TTC549 (cell line): Measurements from ENCODE around the gene LMX1A.

ENCODE experiments used
- FAIRE-seq: peaks from 2 replicates; lab custom pipeline; 2012; peaks lifted over from hg19 to GRCh38; lab: Jason Lieb, UNC

LMX1A gene

DNA sequence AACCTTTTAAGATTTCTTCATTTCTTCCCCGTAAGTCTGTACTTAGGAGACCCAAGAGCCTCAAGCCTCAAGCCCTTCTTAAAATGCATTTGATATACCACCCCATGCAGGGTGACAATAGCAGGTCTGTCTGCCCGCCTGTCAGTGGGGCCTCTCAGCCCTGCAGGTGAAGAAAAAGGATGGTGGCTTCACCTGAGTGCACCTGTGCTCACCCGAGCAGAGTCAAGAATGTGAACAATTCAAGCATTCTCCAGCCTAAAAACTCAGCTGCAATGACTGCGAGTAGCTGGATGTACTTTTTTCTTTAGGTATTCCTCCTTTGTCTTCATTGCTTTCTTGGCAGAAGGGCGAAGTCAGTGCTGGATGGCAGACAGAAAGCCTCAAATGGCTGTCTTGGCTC is 203.3 kb downstream of the LMX1A start:
- no peak for FAIRE-seq

DNA sequence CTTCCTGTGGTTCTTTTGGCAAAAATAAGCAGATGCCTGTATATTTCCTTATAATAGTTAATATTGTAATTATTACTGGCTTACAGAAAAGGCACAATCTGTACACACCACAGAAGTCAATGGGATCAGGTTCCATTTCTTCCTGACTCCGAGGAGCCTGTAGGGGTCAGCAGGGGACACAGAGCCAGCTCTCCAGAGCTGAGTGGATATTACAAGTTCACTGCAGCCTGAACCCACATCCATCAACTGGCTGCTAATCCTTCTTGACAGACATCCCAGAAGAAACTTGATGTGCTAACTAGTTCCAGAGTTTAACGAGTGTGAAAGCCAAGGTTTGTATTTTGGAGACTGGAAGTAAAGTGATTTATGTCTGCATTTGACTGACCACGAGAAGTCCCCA is 203.8 kb downstream of the LMX1A start:
- FAIRE-seq, result no peak

DNA sequence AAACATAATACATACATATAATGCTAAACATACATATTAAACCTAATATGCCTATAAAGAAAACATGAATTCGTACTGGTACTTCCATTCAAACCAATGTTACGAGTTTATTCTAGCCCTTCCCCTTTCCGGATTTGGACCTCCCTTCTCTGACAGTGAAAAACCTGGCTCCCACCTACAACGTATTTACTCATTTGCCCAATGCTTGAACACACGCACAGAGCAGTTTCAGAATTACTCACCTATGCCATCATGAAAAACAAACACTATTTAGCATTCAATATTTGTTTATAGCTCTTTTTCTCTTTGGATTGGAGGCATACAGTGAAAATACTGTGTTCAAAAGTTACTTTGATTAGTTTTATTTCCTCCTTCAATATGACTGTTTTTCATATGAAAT is 204.4 kb downstream of the LMX1A start:
- FAIRE-seq, result no peak
